ENCODE results near the gene DPT. TPM values are rescaled to one million over a fixed set of nuclear protein-coding genes. Genes with fewer than 3 reads are reported as not detected.

DPT gene
- total and polyA plus RNA-seq, 2 donors from 2014 or later, result 2.6 to 4.8 TPM

- no peak overlapping the region for H3K27ac ChIP-seq (ENCODE audit: low read depth in 2 of 2, low read length in 2 of 2)
- FAIRE-seq (no peak), DNase-seq (no peak)
- H3K27me3 ChIP-seq (ENCODE audit: control insufficient read depth, insufficient read depth, low read length), result no peaks in the 10 kb centered on the region
- H3K4me3 ChIP-seq (ENCODE audit: low read length in 3 of 3), result no peak overlapping the region
- no peaks in the 10 kb centered on the region for H3K9me3 ChIP-seq (ENCODE audit: control insufficient read depth in 2 of 3, insufficient read depth in 1 of 3, low read length in 3 of 3)
- H3K36me3 ChIP-seq (ENCODE audit: control insufficient read depth in 2 of 3, insufficient read depth in 3 of 3, low read length in 3 of 3), result no peaks in the 10 kb centered on the region
- intact Hi-C loops (cut with DNase I), result no loop called here
- no peaks in the 10 kb centered on the region for H3K4me1 ChIP-seq (ENCODE audit: control insufficient read depth in 2 of 3, insufficient read depth in 2 of 3, low read depth in 1 of 3, low read length in 3 of 3)
- no peak for TF ChIP-seq CTCF (IDR thresholded peaks at IDR 0.05; ENCODE audit: borderline replicate concordance, extremely low read depth, insufficient read depth)
- H3K9ac ChIP-seq (ENCODE audit: low read length in 3 of 3), result no peak overlapping the region
Observed at GRCh38 chr1:168656485-168656884, 72.5 kb downstream of the DPT start.

- Histone ChIP-seq H3K9me3 (ENCODE audit: control insufficient read depth in 2 of 3, insufficient read depth in 1 of 3, low read length in 3 of 3) (no peaks in the 10 kb centered on the region), H3K4me3 (ENCODE audit: low read length in 3 of 3) (no peak overlapping the region), H3K4me1 (ENCODE audit: control insufficient read depth in 2 of 3, insufficient read depth in 2 of 3, low read depth in 1 of 3, low read length in 3 of 3) (no peaks in the 10 kb centered on the region), H3K27me3 (ENCODE audit: control insufficient read depth, insufficient read depth, low read length) (no peaks in the 10 kb centered on the region), H3K36me3 (ENCODE audit: control insufficient read depth in 2 of 3, insufficient read depth in 3 of 3, low read length in 3 of 3) (no peaks in the 10 kb centered on the region), H3K9ac (ENCODE audit: low read length in 3 of 3) (no peak overlapping the region), H3K27ac (ENCODE audit: low read depth in 2 of 2, low read length in 2 of 2) (no peak overlapping the region)
- TF ChIP-seq CTCF (IDR thresholded peaks at IDR 0.05; ENCODE audit: borderline replicate concordance, extremely low read depth, insufficient read depth), result no peak
- no peak for DNase-seq
- FAIRE-seq, result no peak
- intact Hi-C loops (cut with DNase I), result no loop called here
Observed at GRCh38 chr1:168654198-168654915, 74.6 kb downstream of the DPT start.

- Histone ChIP-seq H3K27me3 (ENCODE audit: control insufficient read depth, insufficient read depth, low read length) (no peaks in the 10 kb centered on the region), H3K36me3 (ENCODE audit: control insufficient read depth in 2 of 3, insufficient read depth in 3 of 3, low read length in 3 of 3) (no peaks in the 10 kb centered on the region), H3K4me1 (ENCODE audit: control insufficient read depth in 2 of 3, insufficient read depth in 2 of 3, low read depth in 1 of 3, low read length in 3 of 3) (no peaks in the 10 kb centered on the region), H3K27ac (ENCODE audit: low read depth in 2 of 2, low read length in 2 of 2) (no peak overlapping the region), H3K9me3 (ENCODE audit: control insufficient read depth in 2 of 3, insufficient read depth in 1 of 3, low read length in 3 of 3) (no peaks in the 10 kb centered on the region), H3K9ac (ENCODE audit: low read length in 3 of 3) (no peak overlapping the region), H3K4me3 (ENCODE audit: low read length in 3 of 3) (no peak overlapping the region)
- no peak for TF ChIP-seq CTCF (IDR thresholded peaks at IDR 0.05; ENCODE audit: borderline replicate concordance, extremely low read depth, insufficient read depth)
- FAIRE-seq (no peak), DNase-seq (no peak)
- intact Hi-C loops (cut with DNase I), result no loop called here
Observed at GRCh38 chr1:168653567-168653966, 75.4 kb downstream of the DPT start.

GRCh38 chr1:168645721-168646120 lies 83.3 kb downstream of the DPT start:
- Histone ChIP-seq H3K9me3 (ENCODE audit: control insufficient read depth in 2 of 3, insufficient read depth in 1 of 3, low read length in 3 of 3) (no peaks in the 10 kb centered on the region), H3K4me3 (ENCODE audit: low read length in 3 of 3) (no peak overlapping the region), H3K4me1 (ENCODE audit: control insufficient read depth in 2 of 3, insufficient read depth in 2 of 3, low read depth in 1 of 3, low read length in 3 of 3) (no peaks in the 10 kb centered on the region), H3K36me3 (ENCODE audit: control insufficient read depth in 2 of 3, insufficient read depth in 3 of 3, low read length in 3 of 3) (no peaks in the 10 kb centered on the region), H3K27ac (ENCODE audit: low read depth in 2 of 2, low read length in 2 of 2) (no peak overlapping the region), H3K27me3 (ENCODE audit: control insufficient read depth, insufficient read depth, low read length) (no peaks in the 10 kb centered on the region), H3K9ac (ENCODE audit: low read length in 3 of 3) (no peak overlapping the region)
- FAIRE-seq, result no peak
- DNase-seq, result no peak
- intact Hi-C loops (cut with DNase I), result no loop called here
- TF ChIP-seq CTCF (IDR thresholded peaks at IDR 0.05; ENCODE audit: borderline replicate concordance, extremely low read depth, insufficient read depth), result no peak

Data from kidney (tissue), 14 donors.